Caco-2 (cell line): ENCODE results near the gene LRTM1. TPM values are rescaled to one million over a fixed set of nuclear protein-coding genes. Genes with fewer than 3 reads are reported as not detected.

Experiments used
- BruUV-seq: library from RNA; stranded (reverse); fragments of 400-500 nt; replicated peaks from 2 replicates; lab custom pipeline; 2021; lab: Mats Ljungman, UMichigan
- CTCF ChIA-PET: fragments of 300-600 bp; sonication (Branson Sonifier 250); formaldehyde crosslinking; loops from one replicate; lab custom pipeline; 2022; ENCODE audit warnings: antibody characterized with exemption; lab: Charles Lee
- POLR2A ChIA-PET: fragments of 300-600 bp; sonication (Branson Sonifier 250); formaldehyde crosslinking; loops from one replicate; lab custom pipeline; 2022; ENCODE audit warnings: antibody characterized with exemption; lab: Charles Lee
- DNase-seq, 2 experiments: peaks; one replicate each; pipeline versions ENCODE4 v3.0.0 to v3.0.0-alpha.2; 2020 to 2022
- H3K27me3 ChIP-seq: replicated peaks from 2 replicates; pipeline ENCODE4 v1.6.0; 2011; ENCODE audit warnings: low read length; ENCODE audit not compliant: control insufficient read depth, insufficient read depth
- H3K36me3 ChIP-seq: 2 replicates; pipeline ENCODE4 v1.5.1; 2011; ENCODE audit warnings: low read length; ENCODE audit not compliant: control insufficient read depth, insufficient read depth
- H3K4me1 ChIP-seq: fragments of 250-450 bp; sonication (Bioruptor Pico); 2 replicates; pipeline ENCODE4 v1.5.1; 2020; ENCODE audit warnings: mild to moderate bottlenecking
- H3K4me3 ChIP-seq: 2 replicates; pipeline ENCODE4 v1.5.1; 2011; ENCODE audit warnings: low read depth, mild to moderate bottlenecking, control low read depth, low read length
- H3K9me3 ChIP-seq: fragments of 250-450 bp; sonication (Bioruptor Pico); 2 replicates; pipeline ENCODE4 v1.5.1; 2020; ENCODE audit warnings: mild to moderate bottlenecking, moderate library complexity
- H3K27ac Mint-ChIP-seq: one replicate; pipeline ENCODE4 v1.8.0; 2022; ENCODE audit warnings: mixed read lengths; ENCODE audit not compliant: unreplicated experiment
- H3K27me3 Mint-ChIP-seq: one replicate; pipeline ENCODE4 v1.8.0; 2022; ENCODE audit warnings: mixed read lengths; ENCODE audit not compliant: insufficient read depth, unreplicated experiment
- H3K36me3 Mint-ChIP-seq: one replicate; pipeline ENCODE4 v1.8.0; 2022; ENCODE audit warnings: mild to moderate bottlenecking, mixed read lengths; ENCODE audit not compliant: insufficient read depth, unreplicated experiment
- H3K4me1 Mint-ChIP-seq: one replicate; pipeline ENCODE4 v1.8.0; 2022; ENCODE audit warnings: low read depth, mixed read lengths; ENCODE audit not compliant: unreplicated experiment
- H3K4me3 Mint-ChIP-seq: one replicate; pipeline ENCODE4 v1.8.0; 2022; ENCODE audit warnings: mild to moderate bottlenecking, moderate library complexity, mixed read lengths; ENCODE audit not compliant: unreplicated experiment
- H3K9me3 Mint-ChIP-seq: one replicate; pipeline ENCODE4 v1.8.0; 2022; ENCODE audit warnings: mixed read lengths; ENCODE audit not compliant: unreplicated experiment
- intact Hi-C: fragments of 100-400 bp; cut with micrococcal nuclease; formaldehyde crosslinking; loops from one replicate; pipeline ENCODE4 v1.10.0; 2022; ENCODE audit not compliant: unreplicated experiment
- total RNA-seq: library from RNA; stranded (reverse); gene quantifications from 2 replicates; pipeline ENCODE4 v1.2.3, GENCODE V29; 2022
- TF ChIP-seq, protein P1 (sequence below), 2 experiments: fragments of 200-600 bp in 1 of 2; IDR thresholded peaks; 1 replicate in 1 of 2; 2 replicates in 1 of 2; pipeline versions ENCODE4 v1.5.1 to v1.8.0; 2011 to 2022; ENCODE audit warnings: antibody characterized with exemption in 1 of 2, control low read depth in 1 of 2, inconsistent platforms in 1 of 2, low read depth in 1 of 2, low read length in 1 of 2, mild to moderate bottlenecking in 1 of 2, moderate library complexity in 1 of 2; ENCODE audit not compliant: insufficient read depth in 1 of 2, severe bottlenecking in 1 of 2, unreplicated experiment in 1 of 2

The LRTM1 gene
- total RNA-seq, 1 experiment from 2014 or later: not detected

DNA sequence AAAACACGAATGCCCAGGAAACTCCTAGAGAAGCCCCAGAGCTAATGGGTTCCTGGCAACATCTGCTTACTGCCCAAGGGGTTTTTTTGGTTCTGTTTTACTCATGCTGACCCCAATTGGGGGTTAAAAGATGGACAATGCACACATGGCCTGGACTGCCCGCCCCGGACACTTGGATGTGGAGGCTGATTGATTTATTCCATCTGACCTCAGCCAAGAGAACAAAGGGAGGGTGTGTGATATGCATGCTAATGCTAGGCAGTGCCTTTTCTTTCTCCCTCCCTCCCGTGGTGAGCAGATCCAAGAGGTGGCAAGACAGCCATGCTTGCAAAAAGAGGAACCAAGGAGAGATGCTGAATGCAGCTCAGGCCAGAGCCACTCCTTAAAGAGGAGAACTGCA lies 3.3 kb upstream of the LRTM1 start:
- Histone ChIP-seq H3K27me3 (no peaks in the 10 kb centered on the region), H3K9me3 (no peaks in the 10 kb centered on the region), H3K4me1 (no peaks in the 10 kb centered on the region), H3K4me3 (no peak overlapping the region), H3K36me3 (no peaks in the 10 kb centered on the region)
- Mint-ChIP-seq H3K36me3 (no peaks in the 10 kb centered on the region), H3K9me3 (no peaks in the 10 kb centered on the region), H3K27me3 (peaks cover 17% of the 10 kb centered on the region), H3K4me1 (no peaks in the 10 kb centered on the region), H3K4me3 (no peak overlapping the region), H3K27ac (no peak overlapping the region)
- intact Hi-C loops: no loop called here
- TF ChIP-seq, protein P1, sequence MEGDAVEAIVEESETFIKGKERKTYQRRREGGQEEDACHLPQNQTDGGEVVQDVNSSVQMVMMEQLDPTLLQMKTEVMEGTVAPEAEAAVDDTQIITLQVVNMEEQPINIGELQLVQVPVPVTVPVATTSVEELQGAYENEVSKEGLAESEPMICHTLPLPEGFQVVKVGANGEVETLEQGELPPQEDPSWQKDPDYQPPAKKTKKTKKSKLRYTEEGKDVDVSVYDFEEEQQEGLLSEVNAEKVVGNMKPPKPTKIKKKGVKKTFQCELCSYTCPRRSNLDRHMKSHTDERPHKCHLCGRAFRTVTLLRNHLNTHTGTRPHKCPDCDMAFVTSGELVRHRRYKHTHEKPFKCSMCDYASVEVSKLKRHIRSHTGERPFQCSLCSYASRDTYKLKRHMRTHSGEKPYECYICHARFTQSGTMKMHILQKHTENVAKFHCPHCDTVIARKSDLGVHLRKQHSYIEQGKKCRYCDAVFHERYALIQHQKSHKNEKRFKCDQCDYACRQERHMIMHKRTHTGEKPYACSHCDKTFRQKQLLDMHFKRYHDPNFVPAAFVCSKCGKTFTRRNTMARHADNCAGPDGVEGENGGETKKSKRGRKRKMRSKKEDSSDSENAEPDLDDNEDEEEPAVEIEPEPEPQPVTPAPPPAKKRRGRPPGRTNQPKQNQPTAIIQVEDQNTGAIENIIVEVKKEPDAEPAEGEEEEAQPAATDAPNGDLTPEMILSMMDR (IDR thresholded peaks at IDR 0.05; ENCODE audit: insufficient read depth in 1 of 2, low read depth in 1 of 2, low read length in 1 of 2, severe bottlenecking in 1 of 2, unreplicated experiment in 1 of 2): no peak
- no peak for DNase-seq
- POLR2A ChIA-PET: no interaction called here
- no TSS peak for BruUV-seq
- CTCF ChIA-PET: no interaction called here

DNA sequence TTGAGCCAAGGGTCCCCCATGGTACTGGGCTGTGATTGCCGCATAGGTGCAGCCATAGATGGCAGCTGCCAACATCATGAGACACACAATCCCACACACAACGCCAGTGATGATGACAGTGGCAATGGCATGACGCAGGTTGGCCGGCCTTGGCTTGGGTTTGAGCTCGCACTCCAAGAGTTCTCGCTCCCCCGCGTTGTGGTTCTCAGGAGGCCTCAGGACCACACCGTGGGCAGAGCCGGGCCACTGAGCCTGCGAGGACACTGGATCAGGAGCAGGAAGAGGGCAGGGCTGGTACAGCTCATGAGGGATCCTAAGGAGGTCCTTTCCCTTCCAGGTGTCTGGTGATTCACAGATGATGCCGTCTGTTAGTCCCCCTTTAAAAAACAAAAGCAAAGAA lies 9.3 kb downstream of the LRTM1 start:
- Mint-ChIP-seq H3K27me3 (peaks cover 15% of the 10 kb centered on the region), H3K4me1 (no peaks in the 10 kb centered on the region), H3K36me3 (no peaks in the 10 kb centered on the region), H3K9me3 (no peaks in the 10 kb centered on the region), H3K4me3 (no peak overlapping the region), H3K27ac (no peak overlapping the region)
- intact Hi-C loops: no loop called here
- POLR2A ChIA-PET: no interaction called here
- H3K4me1 ChIP-seq: no peaks in the 10 kb centered on the region
- H3K9me3 ChIP-seq: no peaks in the 10 kb centered on the region
- H3K27me3 ChIP-seq: no peaks in the 10 kb centered on the region; the same call in 1 of the 2 replicates
- CTCF ChIA-PET: no interaction called here
- BruUV-seq: no TSS peak
- no peak overlapping the region for H3K4me3 ChIP-seq
- DNase-seq: no peak
- no peaks in the 10 kb centered on the region for H3K36me3 ChIP-seq
- TF ChIP-seq, protein P1 (IDR thresholded peaks at IDR 0.05; ENCODE audit: insufficient read depth in 1 of 2, low read depth in 1 of 2, low read length in 1 of 2, severe bottlenecking in 1 of 2, unreplicated experiment in 1 of 2): no peak

DNA sequence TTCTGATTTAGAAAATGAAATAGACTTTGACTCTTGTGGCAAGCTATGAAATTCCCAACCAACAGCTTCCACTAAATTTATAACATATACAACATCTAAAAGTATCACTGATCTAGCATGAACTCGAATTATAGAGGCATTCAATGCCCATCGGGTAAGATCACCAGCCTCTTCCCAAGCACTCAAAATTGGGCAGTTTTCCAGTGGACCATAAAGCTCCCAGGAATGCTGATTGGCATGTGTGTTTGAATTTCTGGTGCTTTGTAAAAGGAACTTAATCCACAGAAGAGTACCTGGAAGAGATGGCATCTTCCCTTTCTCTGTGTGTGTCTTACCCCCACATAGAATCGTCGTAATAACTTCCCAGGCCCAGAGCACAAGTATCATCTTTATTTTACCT lies 10.0 kb downstream of the LRTM1 start:
- BruUV-seq: no TSS peak
- H3K27me3 Mint-ChIP-seq: peaks cover 8% of the 10 kb centered on the region
- no peaks in the 10 kb centered on the region; the same call in 1 of the 2 replicates for H3K27me3 ChIP-seq
- H3K36me3 ChIP-seq: no peaks in the 10 kb centered on the region
- POLR2A ChIA-PET: no interaction called here
- H3K27ac Mint-ChIP-seq: no peak overlapping the region
- H3K9me3 ChIP-seq: no peaks in the 10 kb centered on the region
- H3K4me1 Mint-ChIP-seq: no peaks in the 10 kb centered on the region
- intact Hi-C loops: no loop called here
- no peaks in the 10 kb centered on the region for H3K4me1 ChIP-seq
- CTCF ChIA-PET: no interaction called here
- TF ChIP-seq, protein P1 (IDR thresholded peaks at IDR 0.05; ENCODE audit: insufficient read depth in 1 of 2, low read depth in 1 of 2, low read length in 1 of 2, severe bottlenecking in 1 of 2, unreplicated experiment in 1 of 2): no peak
- H3K4me3 Mint-ChIP-seq: no peak overlapping the region
- DNase-seq: no peak
- peaks cover 1% of the 10 kb centered on the region for H3K9me3 Mint-ChIP-seq
- H3K36me3 Mint-ChIP-seq: no peaks in the 10 kb centered on the region
- no peak overlapping the region for H3K4me3 ChIP-seq
